GM19099 (cell line): ENCODE measurements around the gene ARL15.

Experiments used
- POLR2A ChIP-seq: IDR thresholded peaks from 3 replicates; pipeline ENCODE4 v1.6.1; 2011; ENCODE audit warnings: low read depth; ENCODE audit not compliant: insufficient read length; ENCODE audit errors: extremely low read depth

The ARL15 gene

DNA sequence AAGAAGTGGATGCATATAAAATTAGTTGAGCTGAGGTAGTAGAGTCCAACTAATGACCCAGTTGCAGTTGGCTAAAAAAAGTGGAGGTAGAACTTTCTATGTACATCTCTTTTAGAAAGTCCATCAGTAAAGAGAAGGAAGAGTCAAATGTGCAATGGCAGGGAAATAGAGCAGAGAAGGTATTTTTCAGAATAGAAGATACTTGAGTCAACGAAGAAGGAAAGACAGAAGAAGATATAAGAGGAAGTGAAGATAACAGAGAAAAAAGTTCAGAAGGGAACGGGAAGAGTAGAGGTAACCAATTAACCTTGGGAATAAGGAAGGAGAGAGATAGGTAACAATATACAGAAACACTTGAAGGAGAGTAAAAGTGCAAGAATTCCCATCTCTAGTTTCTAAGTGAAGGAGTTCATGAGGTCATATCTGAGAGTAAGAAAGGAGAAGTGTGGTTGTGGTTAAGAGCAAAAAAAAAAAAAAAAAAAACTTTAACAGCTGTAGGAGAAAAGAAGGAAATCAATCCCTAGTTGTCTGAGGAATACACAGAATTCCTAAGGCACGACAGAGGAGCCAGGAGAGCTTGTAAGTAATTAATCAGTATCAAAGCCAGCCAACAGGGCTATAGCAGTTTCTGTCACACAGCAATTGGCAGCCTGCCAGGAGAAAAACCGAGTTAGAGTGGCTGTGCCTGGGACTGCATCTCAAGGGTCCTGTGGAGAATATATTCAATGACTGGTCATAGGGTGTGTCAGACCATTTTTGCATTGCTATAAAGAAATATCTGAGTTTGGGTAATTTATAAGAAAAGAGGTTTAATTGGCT lies 61.0 kb downstream of the ARL15 start:
- TF ChIP-seq POLR2A = no peak

DNA sequence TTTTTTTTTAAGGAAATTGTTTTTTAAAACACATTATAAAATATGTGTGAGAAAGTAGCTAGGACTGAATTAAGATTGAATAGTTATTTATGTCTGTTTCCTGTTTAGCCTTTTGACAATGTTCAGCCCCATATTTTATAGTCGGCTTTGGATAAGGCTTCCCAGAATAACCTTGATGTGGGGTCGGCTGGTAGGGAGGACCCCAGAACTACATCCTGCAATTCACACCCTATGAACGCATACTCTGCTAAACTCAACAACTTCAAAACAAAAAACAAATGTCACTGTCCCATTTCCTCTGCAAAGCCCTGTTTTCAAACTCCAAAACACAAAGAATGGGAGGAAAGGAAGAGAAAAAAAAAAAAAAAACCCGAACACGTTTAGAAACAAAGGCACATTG lies 63.1 kb downstream of the ARL15 start:
- no peak for TF ChIP-seq POLR2A

DNA sequence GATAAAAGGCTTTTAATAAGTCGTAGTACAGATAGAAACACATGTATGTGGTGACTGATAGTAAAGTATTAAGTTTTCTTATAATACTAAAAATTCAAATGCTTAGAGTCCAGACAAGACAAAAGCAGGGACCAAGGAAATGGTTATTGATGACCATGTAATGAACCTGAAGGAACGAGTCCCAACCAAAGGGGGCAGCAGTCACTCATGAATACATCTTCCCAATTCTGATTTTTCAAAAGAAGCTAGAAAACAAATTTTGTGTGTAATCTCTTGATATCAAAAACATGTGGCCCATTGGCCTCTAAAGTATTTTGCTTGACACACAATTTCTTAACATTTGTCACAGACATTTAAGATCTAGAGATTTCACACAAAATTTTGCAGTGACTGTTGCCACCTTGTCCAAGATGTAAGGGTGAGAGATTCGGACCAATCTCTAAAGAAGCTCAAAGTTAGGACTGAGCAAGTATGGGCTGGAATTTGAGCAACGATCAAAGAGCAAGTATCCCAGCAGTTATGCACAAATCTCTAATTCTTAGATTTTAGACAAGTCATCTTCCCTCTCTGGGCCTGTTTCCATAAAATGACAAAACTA lies 66.8 kb downstream of the ARL15 start:
- no peak for TF ChIP-seq POLR2A

DNA sequence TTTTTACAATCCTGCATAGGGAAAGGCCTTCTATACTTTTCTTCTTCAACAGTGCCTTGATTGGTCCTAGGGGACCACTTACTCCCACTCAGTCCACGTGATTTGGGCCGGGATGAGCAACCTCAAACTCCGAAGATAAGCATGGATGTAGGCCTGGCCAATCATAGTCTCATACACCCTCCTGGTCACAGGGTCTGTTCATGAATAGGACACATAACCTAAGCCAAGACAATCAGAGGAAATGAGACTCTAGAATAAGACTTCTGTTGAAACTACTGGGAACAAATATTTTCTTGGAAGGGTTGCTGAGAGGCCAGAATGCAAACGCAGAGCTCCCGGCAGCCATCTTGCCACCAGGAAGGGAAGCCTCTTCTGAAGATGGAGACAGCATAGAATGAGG lies 68.1 kb downstream of the ARL15 start:
- TF ChIP-seq POLR2A = no peak

DNA sequence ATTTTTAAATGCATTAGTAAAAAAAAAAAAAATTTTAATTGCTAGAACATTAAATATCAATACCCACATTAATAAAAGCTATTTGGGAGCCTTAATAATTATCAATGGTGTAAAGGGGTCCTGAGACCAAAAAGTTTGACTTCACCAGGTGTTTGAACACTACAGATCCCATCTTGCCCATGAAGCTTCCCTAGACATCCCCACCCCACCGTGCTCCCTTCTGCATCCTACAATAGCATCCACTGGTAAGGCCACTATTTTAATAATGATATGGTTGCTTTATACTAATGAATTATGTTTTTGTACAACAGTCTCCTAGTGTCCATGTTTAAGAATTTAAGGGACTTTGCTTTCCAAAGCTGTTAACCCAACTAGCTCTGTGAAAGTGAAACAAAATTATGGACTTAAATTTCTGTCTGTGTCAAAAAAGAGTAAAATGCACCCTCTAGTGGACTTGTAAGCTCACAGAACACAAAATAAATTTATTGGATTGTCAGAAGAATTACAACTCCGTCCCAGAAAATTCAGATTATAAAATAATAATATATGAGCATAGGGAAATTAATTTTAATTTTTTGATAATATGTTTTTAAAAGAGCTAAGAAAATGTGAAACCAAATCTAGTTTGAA lies 76.0 kb downstream of the ARL15 start:
- TF ChIP-seq POLR2A = no peak

DNA sequence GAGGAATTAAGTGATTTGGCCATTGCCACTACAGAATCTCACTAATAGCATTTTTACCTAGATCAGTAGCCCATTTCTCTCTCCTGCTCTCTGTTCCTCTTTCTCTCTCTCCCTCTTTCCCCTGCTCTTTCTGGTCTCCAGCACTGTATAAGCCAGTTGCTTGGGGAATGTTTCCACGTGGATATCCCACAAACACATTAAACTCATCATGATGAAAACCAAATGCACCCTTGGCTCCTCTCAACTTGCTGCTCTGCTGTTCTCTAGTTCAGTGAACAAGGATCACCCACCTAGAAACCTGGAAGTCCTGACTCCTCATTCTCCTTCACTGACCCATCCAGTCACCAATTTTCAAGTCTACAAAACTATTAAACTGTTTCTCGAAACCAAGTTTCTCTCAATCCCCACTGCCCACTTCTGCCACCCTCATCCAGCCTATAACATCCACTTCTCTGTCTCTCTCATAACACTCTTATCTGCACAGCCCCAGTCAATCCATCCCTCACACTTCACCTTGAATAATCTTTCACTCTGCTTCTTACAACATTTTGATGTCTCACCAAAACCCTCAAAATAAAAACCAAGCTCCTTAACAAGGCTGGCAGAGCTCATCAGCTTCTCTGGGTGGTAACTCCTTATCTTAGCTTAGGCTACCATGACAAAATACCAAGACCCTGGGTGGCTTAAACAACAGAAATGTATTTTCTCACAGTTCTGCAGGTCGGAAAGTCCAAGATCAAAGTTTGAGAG lies 79.3 kb downstream of the ARL15 start:
- no peak for TF ChIP-seq POLR2A

DNA sequence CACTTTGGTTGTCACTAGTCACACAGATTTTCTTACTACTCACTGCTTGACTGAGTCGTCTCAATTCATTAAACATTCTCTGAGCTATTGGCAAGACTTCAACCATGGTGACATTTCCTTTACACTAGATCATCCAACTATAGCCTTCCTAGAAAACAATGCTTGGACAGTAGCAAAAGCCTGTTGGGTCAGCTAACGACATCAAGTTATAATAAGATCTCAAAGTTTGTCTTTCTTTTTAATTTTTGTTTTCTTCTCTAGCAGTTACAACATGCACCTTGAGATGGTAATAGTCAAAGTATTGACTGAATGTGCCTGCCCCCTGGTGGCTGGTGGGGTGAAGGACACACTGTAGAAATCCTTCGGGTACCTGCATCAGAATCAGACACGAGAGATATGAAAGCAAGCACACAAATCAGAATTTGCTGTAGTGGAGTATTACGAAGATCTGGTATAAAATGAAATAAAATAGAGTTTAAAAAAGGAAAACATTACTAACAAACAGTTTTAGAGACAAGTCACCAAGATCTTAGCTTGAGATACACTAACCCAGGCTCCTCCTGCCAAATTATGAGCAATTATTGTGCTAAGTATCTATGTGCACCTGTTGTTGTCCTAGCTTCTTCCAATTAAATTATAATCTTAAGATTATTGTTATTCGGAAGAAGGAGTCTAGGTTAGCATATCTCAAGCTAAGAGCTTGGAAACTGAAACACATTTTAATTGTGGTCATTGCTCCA lies 81.2 kb downstream of the ARL15 start:
- TF ChIP-seq POLR2A = no peak

DNA sequence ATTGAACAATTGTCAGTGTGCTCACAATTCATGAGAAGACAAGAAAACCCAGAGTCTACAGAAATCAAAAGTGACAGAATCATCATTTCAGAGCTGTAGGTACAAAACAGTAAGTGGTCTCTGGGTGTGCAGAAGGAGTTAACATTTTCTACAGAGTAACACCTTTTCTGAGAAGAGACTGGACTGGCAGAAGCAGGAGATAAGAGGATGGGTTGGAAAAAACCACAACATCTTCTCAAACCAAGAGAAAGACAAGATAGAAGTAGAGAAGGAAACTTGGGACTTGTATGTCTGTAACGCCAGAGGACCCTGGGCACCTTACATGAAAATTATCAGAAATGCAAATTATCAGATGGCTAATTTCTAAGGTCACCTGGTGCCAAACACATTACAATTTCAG lies 82.6 kb downstream of the ARL15 start:
- no peak for TF ChIP-seq POLR2A

DNA sequence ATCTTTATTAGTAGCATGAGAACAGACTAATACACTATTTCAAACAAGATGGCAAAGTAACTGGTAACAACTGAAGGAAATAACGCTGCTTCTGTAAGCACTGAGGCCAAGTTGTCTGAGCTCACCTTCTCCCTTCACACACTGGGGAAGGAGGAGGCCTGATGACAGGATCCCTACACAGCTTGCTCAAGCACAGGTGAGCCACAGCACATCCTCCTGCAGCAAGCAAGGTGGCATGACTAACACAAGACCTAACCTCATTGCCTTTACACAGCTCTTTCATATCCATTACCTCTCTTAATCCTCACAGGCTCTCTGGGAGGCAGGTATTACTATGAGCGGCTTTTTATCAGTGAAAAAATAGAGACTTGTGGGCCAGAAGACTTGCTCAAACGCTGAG lies 83.3 kb downstream of the ARL15 start:
- TF ChIP-seq POLR2A = no peak

DNA sequence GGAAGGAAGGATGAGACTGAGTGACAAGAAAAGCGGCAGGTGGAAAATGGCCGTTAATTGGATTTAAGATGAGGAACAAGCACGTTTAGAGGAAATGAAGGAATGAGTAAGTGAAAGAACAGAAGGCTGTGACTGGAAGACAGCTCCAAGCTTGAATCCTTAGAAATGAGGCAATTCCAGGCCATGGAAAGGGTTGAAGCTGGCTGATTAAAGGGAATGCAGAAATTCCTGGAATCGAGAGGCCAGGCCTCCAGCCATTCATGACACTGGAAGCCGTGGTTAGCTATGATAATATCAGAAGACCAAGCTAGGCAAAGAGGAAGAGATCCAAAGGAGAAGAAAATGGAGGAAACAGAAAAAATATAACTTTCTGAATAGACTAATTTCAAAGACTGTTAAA lies 84.2 kb downstream of the ARL15 start:
- no peak for TF ChIP-seq POLR2A

DNA sequence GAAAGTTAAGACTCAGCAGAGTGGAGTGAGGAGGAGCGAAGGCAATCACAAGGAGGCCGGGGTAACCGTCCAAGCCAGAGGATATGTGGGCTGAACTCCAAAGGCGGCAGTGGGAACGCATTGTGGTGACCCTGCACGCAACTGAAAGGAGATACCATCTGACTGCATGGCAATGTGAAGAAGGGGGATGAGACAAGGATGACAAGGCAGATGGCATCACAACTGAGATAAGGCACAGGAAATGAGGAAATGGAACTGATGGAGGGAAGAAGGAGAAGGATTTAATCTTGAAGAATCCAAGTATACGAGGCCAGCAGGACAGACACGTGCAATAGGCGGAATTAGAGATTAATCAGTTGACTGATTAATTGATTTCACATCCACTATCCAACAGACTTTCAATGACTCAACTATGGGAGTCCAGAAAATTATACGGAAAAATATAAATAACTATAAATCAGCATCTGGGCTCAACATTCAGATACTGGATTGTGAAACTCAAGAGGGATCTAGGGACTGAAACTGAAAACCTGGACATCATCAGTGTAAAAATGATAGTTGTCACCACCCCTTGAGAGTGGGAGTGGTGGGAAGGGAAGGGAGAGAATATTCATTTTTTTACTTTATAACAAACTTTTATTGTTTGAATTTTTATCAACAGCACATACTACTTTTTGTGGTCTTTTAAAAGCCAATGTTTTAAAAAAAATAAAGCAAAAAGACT lies 86.1 kb downstream of the ARL15 start:
- no peak for TF ChIP-seq POLR2A

DNA sequence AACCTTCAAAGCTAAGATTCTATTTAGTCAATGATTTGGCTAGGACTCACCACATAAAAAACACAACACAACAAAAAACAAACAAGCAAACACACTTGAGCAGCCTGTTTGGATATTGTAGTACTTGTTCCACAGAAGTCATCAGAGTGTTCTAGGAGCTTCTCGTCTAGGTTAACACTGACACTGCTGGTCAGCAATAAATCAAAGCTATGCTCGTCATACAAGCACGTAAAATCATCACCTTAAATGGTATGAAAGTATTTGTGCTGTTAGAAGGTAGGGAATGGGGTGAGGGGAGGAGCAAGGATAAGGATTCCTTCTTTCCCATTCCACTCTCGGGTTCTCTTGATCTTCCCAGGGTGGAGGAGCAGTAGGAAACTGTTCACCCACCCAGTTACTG lies 88.0 kb downstream of the ARL15 start:
- TF ChIP-seq POLR2A = no peak

DNA sequence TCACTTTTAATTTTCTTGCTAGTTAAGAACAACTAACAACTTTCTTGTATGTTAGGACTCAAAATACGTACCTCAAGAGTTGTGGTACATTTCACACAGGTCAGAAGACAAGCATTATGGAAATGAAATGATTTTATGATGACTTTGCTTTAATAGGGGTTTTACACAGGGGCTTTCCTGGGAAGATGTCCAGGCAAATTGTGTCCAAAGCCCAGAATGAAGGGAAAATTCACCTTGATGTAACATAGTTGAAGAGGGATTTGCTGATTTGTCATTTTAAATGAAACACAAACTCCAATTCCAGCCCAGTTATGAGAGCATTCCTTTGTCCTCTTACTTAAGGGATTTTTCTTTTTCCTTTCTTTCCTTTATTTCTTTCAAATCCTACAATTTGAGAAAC lies 89.2 kb downstream of the ARL15 start:
- TF ChIP-seq POLR2A = no peak

DNA sequence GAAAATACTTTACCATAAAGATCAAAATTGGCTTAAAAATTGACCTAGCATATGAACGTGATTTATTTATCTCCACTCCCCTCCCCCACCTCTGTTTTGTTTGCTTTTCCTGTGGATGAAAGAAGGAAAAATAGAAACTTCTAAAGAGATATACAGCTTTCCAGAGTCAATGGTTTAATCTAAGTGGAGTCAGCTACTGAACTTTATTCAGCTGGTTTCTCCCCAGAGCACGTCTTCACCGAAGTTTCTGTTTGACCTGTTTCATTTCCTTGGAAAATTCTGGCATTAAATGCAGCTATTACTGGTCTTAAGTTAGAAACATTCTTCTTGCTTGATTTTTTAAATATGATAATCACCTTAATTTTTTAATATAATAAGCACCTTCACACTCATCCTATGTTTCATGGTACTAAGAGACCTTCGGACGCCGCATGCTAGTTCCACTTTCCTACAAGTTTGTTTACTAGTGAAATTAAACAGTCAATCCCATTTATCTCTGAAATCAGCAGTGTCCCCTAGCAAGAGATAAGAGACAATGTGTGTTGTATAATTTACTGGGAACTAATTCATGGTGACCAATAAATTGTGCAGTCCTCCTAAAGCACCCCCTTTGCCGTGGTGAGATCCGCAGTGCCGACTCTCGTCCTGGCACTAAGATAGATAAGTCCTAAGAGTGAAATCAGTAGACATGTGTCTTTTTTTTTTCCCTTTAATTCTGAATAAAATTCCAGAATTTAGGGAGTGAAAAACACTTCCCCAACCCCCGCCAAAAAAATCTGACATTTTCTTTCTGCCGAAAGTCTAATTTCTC lies 89.9 kb downstream of the ARL15 start:
- TF ChIP-seq POLR2A = no peak
